Thyroid gland (tissue), 4 donors: Measurements from ENCODE around the gene EPHX1.
"Not testable (repeated sequence)": the region's sequence is repeated elsewhere in the genome, so short reads cannot be mapped to it uniquely, and the experiment has no call there.

Experiments used
- CTCF ChIP-seq, 6 experiments: fragments of 200-600 bp in 3 of 6; fragments of 450-650 bp in 3 of 6; sonication (generic) in 3 of 6; IDR thresholded peaks; one replicate each; pipeline ENCODE4 v1.5.1; 2016 to 2019; ENCODE audit warnings: antibody characterized with exemption in 6 of 6, mild to moderate bottlenecking in 2 of 6, inconsistent platforms in 1 of 6, moderate library complexity in 1 of 6
- POLR2A ChIP-seq, 2 donors: fragments of 450-650 bp; IDR thresholded peaks; one replicate each; pipeline ENCODE4 v1.6.1; 2017; ENCODE audit warnings: antibody characterized with exemption in 2 of 2, mild to moderate bottlenecking in 2 of 2, moderate library complexity in 1 of 2

DNA sequence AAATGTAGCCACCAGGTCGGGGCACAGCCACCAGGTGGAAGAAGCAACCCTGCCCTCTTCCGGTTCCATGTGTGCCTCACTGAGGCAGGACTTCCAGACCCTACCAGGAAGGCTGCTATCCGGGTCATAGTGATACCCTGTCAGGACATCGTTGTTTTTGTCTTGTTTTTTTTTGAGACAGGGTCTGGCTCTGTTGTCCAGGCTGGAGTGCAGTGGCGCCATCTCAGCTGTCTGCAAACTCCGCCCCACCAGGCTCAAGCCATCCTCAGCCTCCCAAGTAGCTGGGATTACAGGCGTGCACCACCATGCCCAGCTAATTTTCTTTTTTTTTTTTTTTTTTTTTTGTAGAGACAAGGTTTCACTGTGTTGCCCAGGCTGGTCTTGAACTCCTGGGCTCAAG is 5.2 kb downstream of the EPHX1 start:
- not testable (repeated sequence) for TF ChIP-seq CTCF, POLR2A (IDR thresholded peaks at IDR 0.05)
